H1 (cell line): ENCODE measurements around the gene MPP3. TPM values are rescaled to one million over a fixed set of nuclear protein-coding genes. Genes with fewer than 3 reads are reported as not detected.

Experiments used
- CTCF ChIA-PET: fragments of 300-600 bp; sonication (Branson Sonifier 250); formaldehyde crosslinking; loops from one replicate; lab custom pipeline; 2021; ENCODE audit not compliant: partially characterized antibody; lab: Charles Lee
- POLR2A ChIA-PET: fragments of 300-600 bp; sonication (Branson Sonifier 250); formaldehyde crosslinking; loops from one replicate; lab custom pipeline; 2021; ENCODE audit warnings: inconsistent platforms; ENCODE audit not compliant: partially characterized antibody; lab: Charles Lee
- DNase-seq, 2 experiments: peaks; one replicate each; pipeline versions ENCODE4 v3.0.0 to v3.0.0-alpha.2; 2010 to 2022; ENCODE audit warnings: low spot score in 2 of 2, low read depth in 1 of 2, mixed read lengths in 1 of 2
- FAIRE-seq: peaks from 2 replicates; lab custom pipeline; 2011; peaks lifted over from hg19 to GRCh38; lab: Jason Lieb, UNC
- H2AFZ ChIP-seq: 2 replicates; pipeline ENCODE4 v1.8.1; 2012; ENCODE audit warnings: low read length, inconsistent platforms
- H2AK5ac ChIP-seq: 2 replicates; pipeline ENCODE4 v1.6.1; 2013; ENCODE audit warnings: low read depth, low read length
- H2BK120ac ChIP-seq: replicated peaks from 2 replicates; pipeline ENCODE3; 2013; ENCODE audit warnings: low read depth, low read length, inconsistent platforms
- H2BK12ac ChIP-seq: 2 replicates; pipeline ENCODE4 v1.6.1; 2013; ENCODE audit warnings: low read depth, low read length
- H2BK15ac ChIP-seq: 2 replicates; pipeline ENCODE4 v1.6.1; 2013; ENCODE audit warnings: low read length
- H2BK20ac ChIP-seq: 2 replicates; pipeline ENCODE4 v1.6.1; 2013; ENCODE audit warnings: low read length
- H2BK5ac ChIP-seq: 2 replicates; pipeline ENCODE4 v1.6.1; 2013; ENCODE audit warnings: low read depth, low read length
- H3K14ac ChIP-seq: 2 replicates; pipeline ENCODE4 v1.6.1; 2013; ENCODE audit warnings: inconsistent platforms; ENCODE audit not compliant: insufficient read length
- H3K18ac ChIP-seq: 2 replicates; pipeline ENCODE4 v1.6.1; 2013; ENCODE audit warnings: low read length; ENCODE audit errors: extremely low read depth
- H3K23ac ChIP-seq: 2 replicates; pipeline ENCODE4 v1.6.1; 2013; ENCODE audit warnings: inconsistent platforms; ENCODE audit not compliant: insufficient read length
- H3K23me2 ChIP-seq: 2 replicates; pipeline ENCODE4 v1.6.1; 2013; ENCODE audit warnings: low read depth, low read length
- H3K27ac ChIP-seq: 2 replicates; pipeline ENCODE4 v1.6.1; 2011; ENCODE audit warnings: low read depth, low read length, inconsistent platforms
- H3K27me3 ChIP-seq, 4 experiments: replicated peaks in 1 of 4; 1 replicate in 1 of 4; 2 replicates in 3 of 4; pipeline versions ENCODE4 v1.6.1 to v1.8.1; 2011 to 2013; ENCODE audit warnings: low read length in 3 of 4, mild to moderate bottlenecking in 3 of 4, inconsistent platforms in 2 of 4, mixed read lengths in 2 of 4, moderate library complexity in 1 of 4; ENCODE audit not compliant: control insufficient read depth in 3 of 4, insufficient read depth in 3 of 4; ENCODE audit errors: extremely low read depth in 1 of 4
- H3K36me3 ChIP-seq, 4 experiments: 2 replicates each; pipeline versions ENCODE4 v1.6.1 to v1.8.1; 2011 to 2013; ENCODE audit warnings: mild to moderate bottlenecking in 4 of 4, low read length in 3 of 4, moderate library complexity in 2 of 4, control low read depth in 1 of 4, inconsistent platforms in 1 of 4; ENCODE audit not compliant: insufficient read depth in 4 of 4, control insufficient read depth in 2 of 4
- H3K4ac ChIP-seq: replicated peaks from 2 replicates; pipeline ENCODE3; 2013; ENCODE audit warnings: low read length, low read depth, mixed read lengths, inconsistent platforms; ENCODE audit not compliant: insufficient read length
- H3K4me1 ChIP-seq, 4 experiments: replicated peaks in 1 of 4; 1 replicate in 1 of 4; 2 replicates in 3 of 4; pipeline versions ENCODE4 v1.6.1 to v1.8.1; 2011 to 2013; ENCODE audit warnings: low read length in 3 of 4, inconsistent platforms in 2 of 4, mixed read lengths in 1 of 4; ENCODE audit not compliant: insufficient read depth in 4 of 4, control insufficient read depth in 3 of 4
- H3K4me2 ChIP-seq, 2 experiments: 2 replicates each; pipeline versions ENCODE4 v1.6.1 to v1.8.1; 2011 to 2013; ENCODE audit warnings: low read depth in 2 of 2, low read length in 2 of 2, control low read depth in 1 of 2, inconsistent platforms in 1 of 2, mild to moderate bottlenecking in 1 of 2; ENCODE audit not compliant: insufficient read depth in 1 of 2
- H3K4me3 ChIP-seq, 4 experiments: fragments of 200-600, 300-600 bp in 1 of 4; sonication (generic), shearing (Covaris generic), sonication (Bioruptor Twin) in 1 of 4; 2 replicates each; pipeline versions ENCODE4 v1.5.1 to v1.8.1; 2011 to 2016; ENCODE audit warnings: low read length in 4 of 4, low read depth in 3 of 4, control low read depth in 2 of 4, inconsistent platforms in 2 of 4, mild to moderate bottlenecking in 2 of 4, mixed read lengths in 1 of 4, moderate library complexity in 1 of 4; ENCODE audit not compliant: insufficient read depth in 2 of 4; ENCODE audit errors: extremely low read depth in 1 of 4
- H3K56ac ChIP-seq: replicated peaks from 2 replicates; pipeline ENCODE3; 2013; ENCODE audit warnings: low read depth, mild to moderate bottlenecking, mixed read lengths, low read length, inconsistent platforms; ENCODE audit not compliant: insufficient read length
- H3K79me1 ChIP-seq: 2 replicates; pipeline ENCODE4 v1.6.1; 2013; ENCODE audit warnings: low read depth, low read length, control low read depth
- H3K79me2 ChIP-seq, 2 experiments: 2 replicates each; pipeline versions ENCODE4 v1.6.1 to v1.8.1; 2012 to 2013; ENCODE audit warnings: low read length in 2 of 2, mild to moderate bottlenecking in 2 of 2, inconsistent platforms in 1 of 2; ENCODE audit not compliant: insufficient read depth in 2 of 2, control insufficient read depth in 1 of 2
- H3K9ac ChIP-seq, 4 experiments: replicated peaks in 1 of 4; 1 replicate in 1 of 4; 2 replicates in 3 of 4; pipeline versions ENCODE4 v1.6.1 to v1.8.1; 2011 to 2013; ENCODE audit warnings: low read depth in 3 of 4, low read length in 3 of 4, control low read depth in 2 of 4, mild to moderate bottlenecking in 2 of 4, moderate library complexity in 2 of 4, inconsistent platforms in 1 of 4; ENCODE audit errors: extremely low read depth in 1 of 4
- H3K9me3 ChIP-seq, 2 experiments: 2 replicates each; pipeline versions ENCODE4 v1.6.1 to v1.8.1; 2012 to 2013; ENCODE audit warnings: mild to moderate bottlenecking in 2 of 2, moderate library complexity in 2 of 2, control low read depth in 1 of 2, inconsistent platforms in 1 of 2, low read depth in 1 of 2, low read length in 1 of 2, mixed read lengths in 1 of 2; ENCODE audit not compliant: insufficient read depth in 2 of 2
- H4K20me1 ChIP-seq, 2 experiments: replicated peaks in 1 of 2; 2 replicates each; pipeline versions ENCODE3 to v1.8.1; 2011 to 2013; ENCODE audit warnings: inconsistent platforms in 2 of 2, low read length in 2 of 2, mild to moderate bottlenecking in 1 of 2; ENCODE audit not compliant: insufficient read depth in 2 of 2, control insufficient read depth in 1 of 2
- H4K5ac ChIP-seq: 2 replicates; pipeline ENCODE4 v1.6.1; 2013; ENCODE audit warnings: low read length, low read depth, mixed read lengths, inconsistent platforms; ENCODE audit not compliant: insufficient read length
- H4K8ac ChIP-seq: 2 replicates; pipeline ENCODE4 v1.8.0; 2013; ENCODE audit warnings: mild to moderate bottlenecking, moderate library complexity, low read length, inconsistent platforms; ENCODE audit not compliant: insufficient read depth; ENCODE audit errors: extremely low read depth
- H4K91ac ChIP-seq: replicated peaks from 2 replicates; pipeline ENCODE3; 2013; ENCODE audit warnings: low read length, mixed read lengths, inconsistent platforms; ENCODE audit not compliant: insufficient read length
- CREB1 ChIP-seq: IDR thresholded peaks from 2 replicates; pipeline ENCODE4 v1.6.1; 2012; ENCODE audit warnings: inconsistent platforms
- JUN ChIP-seq: IDR thresholded peaks from 2 replicates; pipeline ENCODE4 v1.6.1; 2011; ENCODE audit warnings: low read depth, mild to moderate bottlenecking, improper control_type of control experiment, low read length
- whole genome bisulfite sequencing, 2 experiments: shearing (Covaris generic) in 1 of 2; methylation state at CpG; one replicate each; pipeline versions ENCODE4 v1.1.6 to v1.1.7; 2013 to 2015; ENCODE audit warnings: low lambda C conversion rate in 2 of 2, mixed read lengths in 2 of 2, inconsistent platforms in 1 of 2, low coverage in 1 of 2, missing lambda C conversion rate in 1 of 2; ENCODE audit not compliant: insufficient replicate concordance in 2 of 2, insufficient coverage in 1 of 2, insufficient read length in 1 of 2; ENCODE audit errors: extremely low coverage in 1 of 2, missing lambda C conversion rate in 1 of 2; 5-methylcytosine and 5-hydroxymethylcytosine counted together
- polyA plus RNA-seq, 7 experiments: library from polyadenylated mRNA; depleted of rRNA in 3 of 7; stranded (reverse) in 5 of 7; unstranded in 2 of 7; fragments of >200 nt in 5 of 7; fragments of 200-250 nt in 2 of 7; gene quantifications; 1 replicate in 5 of 7; 2 replicates in 1 of 7; 4 replicates in 1 of 7; pipeline versions ENCODE4 v1.2.1 to v1.2.3, GENCODE V29; 2011 to 2013; ENCODE audit warnings: missing spikeins in 2 of 7, mixed read lengths in 2 of 7
- total RNA-seq: library from RNA; stranded (reverse); fragmentation: NEBNext Ultra II Directional; extraction: Animal tissue kit (Norgen Biotek cat#: 25700); gene quantifications from 2 replicates; pipeline ENCODE4 v1.2.1, GENCODE V29; 2021

MPP3 gene
- total and polyA plus RNA-seq, 2 of the 8 experiments (the other 6 are each of a cell fraction or from before 2014, with no cell fraction given) = 3.1 to 6.1 TPM

DNA sequence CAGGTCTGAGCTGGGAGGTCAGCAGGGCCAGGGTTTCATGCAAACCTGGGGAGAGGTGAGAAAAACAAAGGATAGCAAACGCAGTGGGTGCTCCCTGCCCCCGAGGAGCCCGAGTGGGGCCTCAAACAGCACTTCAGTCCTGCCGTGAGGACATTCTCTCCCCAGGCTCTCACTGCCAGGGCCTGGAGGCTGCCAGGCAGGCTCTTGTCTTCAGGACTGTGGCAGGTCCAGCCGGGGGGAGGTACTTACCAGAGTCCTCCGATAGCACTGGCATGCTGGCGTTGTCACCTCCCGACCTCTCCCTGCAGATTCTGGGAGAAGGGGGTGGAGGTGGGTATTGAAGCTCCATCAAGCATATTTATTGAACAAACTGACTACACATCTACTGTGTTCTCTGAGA is 1.3 kb downstream of the MPP3 start:
- Histone ChIP-seq H3K9ac (no peak overlapping the region), H2BK15ac (no peak overlapping the region), H2BK20ac (no peak overlapping the region), H3K4me2 (peak overlapping the region; percentile 80 to 95; a peak in 1 of 4 replicates), H2BK120ac (no peak overlapping the region), H2AK5ac (no peak overlapping the region), H3K23me2 (peaks cover 10% of the 10 kb centered on the region; the same call in 1 of the 2 replicates), H3K27ac (no peak overlapping the region), H3K14ac (no peak overlapping the region), H3K9me3 (peaks cover 0 to 4% of the 10 kb centered on the region in 2 experiments; a peak in 2 of 4 replicates), H2BK5ac (no peak overlapping the region), H3K4ac (no peak overlapping the region), H2AFZ (no peak overlapping the region), H3K23ac (no peak overlapping the region), H3K27me3 (peaks cover 0 to 15% (median 13%) of the 10 kb centered on the region in 4 experiments; a peak in 6 of 7 replicates), H3K18ac (no peak overlapping the region), H3K4me1 (peaks cover 0 to 11% (median 6%) of the 10 kb centered on the region in 4 experiments; a peak in 5 of 7 replicates), H4K20me1 (peaks cover 0 to 2% of the 10 kb centered on the region in 2 experiments), H3K36me3 (peaks cover 0 to 4% (median 0%) of the 10 kb centered on the region in 4 experiments; a peak in 1 of 8 replicates), H3K79me2 (no peaks in the 10 kb centered on the region), H3K79me1 (no peaks in the 10 kb centered on the region), H3K4me3 (no peak overlapping the region), H4K91ac (no peak overlapping the region), H3K56ac (no peak overlapping the region), H4K5ac (no peak overlapping the region), H4K8ac (no peak overlapping the region), H2BK12ac (no peak overlapping the region)
- FAIRE-seq = no peak
- POLR2A ChIA-PET = interaction anchor here (1.4 kb wide), 1 partner anchor 28 kb away, joined by 5 read pairs; no protein-coding TSS in a partner anchor
- CTCF ChIA-PET = interaction anchor here (0.6 to 2.2 kb wide), 4 partner anchors 11 to 815 kb away, joined by 3 to 10 read pairs (median 4); partner anchors contain the start of gene CD300LG
- 92% methylated on average over 6 of the region's 8 CpGs; no CpG with 5 or more reads in 1 of the 2 experiments for WGBS, 2 experiments
- TF ChIP-seq CREB1 = no peak
- no peak for TF ChIP-seq JUN
- no peak for DNase-seq
